Measurements from ENCODE around the gene PDSS2.

- TF ChIP-seq CTCF (IDR thresholded peaks at IDR 0.05) = no peak
- TF ChIP-seq POLR2A (IDR thresholded peaks at IDR 0.05) = no peak
- no peak for TF ChIP-seq POLR2AphosphoS5 (IDR thresholded peaks at IDR 0.05)
Observed at GRCh38 chr6:107416145-107416544, 43.2 kb downstream of the PDSS2 start.

All from suprapubic skin (tissue), 4 donors.